Measurements from ENCODE around the gene BRD7.

BRD7 gene

DNA sequence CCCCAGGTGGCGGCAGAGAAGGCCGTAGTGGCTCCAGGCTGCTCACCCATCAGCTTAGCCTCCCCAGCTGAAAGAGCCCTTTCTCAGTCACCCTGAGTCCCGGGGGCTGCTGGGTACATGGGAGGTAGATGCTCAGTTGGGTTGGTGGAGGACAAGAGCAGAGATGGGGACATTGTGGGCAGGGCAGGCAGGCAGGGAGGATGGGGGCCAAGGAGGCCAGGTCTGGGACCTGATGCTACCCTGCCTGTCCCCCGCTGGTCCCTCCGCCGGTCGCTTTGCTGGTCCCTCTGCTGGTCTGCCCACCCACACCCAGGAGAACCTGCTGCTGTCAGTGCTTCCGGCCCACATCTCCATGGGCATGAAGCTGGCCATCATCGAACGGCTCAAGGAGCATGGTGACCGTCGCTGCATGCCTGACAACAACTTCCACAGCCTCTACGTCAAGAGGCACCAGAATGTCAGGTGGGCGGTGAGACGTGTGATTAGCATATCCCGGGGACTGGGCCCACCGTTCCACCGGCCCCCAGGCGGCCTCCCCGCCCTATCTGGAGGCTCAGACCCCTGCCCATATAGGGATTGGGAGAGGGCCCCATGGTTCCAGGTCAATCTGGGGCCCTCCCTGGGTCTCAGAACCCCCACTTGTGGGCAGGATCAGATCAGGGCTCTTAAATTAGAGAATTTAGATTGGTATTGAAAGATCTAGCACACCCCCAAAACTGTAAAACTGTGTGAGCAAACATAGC lies 75.6 kb downstream of the BRD7 start:
- Histone ChIP-seq H3K36me3 (ENCODE audit: insufficient read depth, low read length) (no peaks in the 10 kb centered on the region), H3K27ac (no peak overlapping the region), H3K9me3 (ENCODE audit: low read depth, low read length) (no peaks in the 10 kb centered on the region), H3K9ac (ENCODE audit: insufficient read length) (no peak overlapping the region), H3K4me3 (no peak overlapping the region)
- no peak for TF ChIP-seq FOXP2 (optimal IDR thresholded peaks at IDR 0.05; ENCODE audit: control extremely low read depth, extremely low read length, insufficient read depth)
- TF ChIP-seq POLR2AphosphoS5 (IDR thresholded peaks at IDR 0.05; ENCODE audit: borderline replicate concordance, low read depth, low read length), result no peak
- no peak for TF ChIP-seq EZH2 (IDR thresholded peaks at IDR 0.05)
- DNase-seq (ENCODE audit: low read depth, low spot score), result no peak

DNA sequence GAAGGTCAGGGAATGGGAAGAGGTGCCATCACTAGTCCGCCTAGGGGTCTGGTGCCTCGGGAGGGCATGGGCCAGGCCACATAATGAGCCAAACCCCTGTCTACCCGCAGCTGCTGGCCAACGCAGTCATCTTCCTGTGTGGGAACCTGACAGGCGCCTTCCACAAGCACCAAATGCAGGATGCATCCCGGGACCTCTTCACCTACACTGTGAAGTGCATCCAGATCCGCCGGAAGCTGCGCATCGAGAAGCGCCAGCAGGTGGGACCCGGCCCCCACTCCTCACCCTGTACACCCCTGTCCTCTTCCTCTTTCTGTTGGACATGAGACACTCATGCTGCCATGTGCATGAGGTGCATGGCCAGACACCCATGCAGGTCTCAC lies 76.2 kb downstream of the BRD7 start:
- TF ChIP-seq POLR2AphosphoS5 (IDR thresholded peaks at IDR 0.05; ENCODE audit: borderline replicate concordance, low read depth, low read length) (no peak), EZH2 (IDR thresholded peaks at IDR 0.05) (no peak), FOXP2 (optimal IDR thresholded peaks at IDR 0.05; ENCODE audit: control extremely low read depth, extremely low read length, insufficient read depth) (no peak)

DNA sequence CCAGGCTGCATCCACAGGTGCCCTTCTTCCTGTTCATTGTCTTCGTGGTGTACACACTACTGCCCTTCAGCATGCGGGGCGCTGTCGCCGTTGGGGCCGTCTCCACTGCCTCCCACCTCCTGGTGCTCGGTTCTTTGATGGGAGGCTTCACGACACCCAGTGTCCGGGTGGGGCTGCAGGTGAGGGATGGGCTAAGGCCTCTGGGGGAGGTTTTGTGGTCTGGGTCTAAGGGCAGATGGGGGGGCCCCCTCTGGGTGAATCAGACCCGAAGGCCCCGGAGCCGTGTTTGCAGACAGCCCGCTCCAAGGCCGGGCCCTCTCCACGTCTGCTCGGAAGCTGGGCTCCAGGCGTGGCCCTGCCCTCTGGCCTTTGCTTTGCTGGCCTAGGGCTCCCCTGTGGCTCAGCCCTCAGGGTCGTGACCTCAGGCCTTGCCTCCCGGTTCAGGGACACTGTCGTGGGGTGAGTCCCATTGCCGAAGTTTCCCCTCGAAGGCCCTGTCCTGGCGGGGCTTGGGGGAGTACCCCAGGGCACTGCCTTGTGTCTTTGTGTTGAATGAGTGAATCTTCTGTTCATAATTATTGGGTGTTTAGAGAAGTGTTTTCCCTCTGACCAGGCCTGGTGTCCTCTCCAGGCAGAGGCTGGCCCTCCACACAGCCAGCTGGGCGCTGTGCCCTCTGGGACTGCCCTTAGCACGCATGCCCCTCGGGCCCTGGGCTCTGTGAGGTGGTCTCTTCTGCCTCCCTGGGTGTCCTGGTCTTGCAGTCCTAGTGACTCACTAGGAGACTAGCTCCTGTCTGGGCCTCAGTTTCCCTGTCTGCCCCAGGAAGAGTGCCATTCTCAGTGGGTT lies 76.8 kb downstream of the BRD7 start:
- DNase-seq (ENCODE audit: low read depth, low spot score), result no peak
- TF ChIP-seq EZH2 (IDR thresholded peaks at IDR 0.05) (no peak), POLR2AphosphoS5 (IDR thresholded peaks at IDR 0.05; ENCODE audit: borderline replicate concordance, low read depth, low read length) (no peak), FOXP2 (optimal IDR thresholded peaks at IDR 0.05; ENCODE audit: control extremely low read depth, extremely low read length, insufficient read depth) (no peak)
- Histone ChIP-seq H3K9ac (ENCODE audit: insufficient read length) (no peak overlapping the region), H3K9me3 (ENCODE audit: low read depth, low read length) (no peaks in the 10 kb centered on the region), H3K27ac (no peak overlapping the region), H3K36me3 (ENCODE audit: insufficient read depth, low read length) (no peaks in the 10 kb centered on the region), H3K4me3 (no peak overlapping the region)

More for the DNA sequence above, 76.2 kb downstream of the BRD7 start:
- DNase-seq (ENCODE audit: low read depth, low spot score), result no peak
- H3K9me3 ChIP-seq (ENCODE audit: low read depth, low read length), result no peaks in the 10 kb centered on the region
- no peak overlapping the region for H3K27ac ChIP-seq
- no peak overlapping the region for H3K9ac ChIP-seq (ENCODE audit: insufficient read length)
- H3K4me3 ChIP-seq, result no peak overlapping the region
- no peaks in the 10 kb centered on the region for H3K36me3 ChIP-seq (ENCODE audit: insufficient read depth, low read length)

GRCh38 chr16:50290856-50291255 lies 77.9 kb downstream of the BRD7 start:
- Histone ChIP-seq H3K36me3 (ENCODE audit: insufficient read depth, low read length) (no peaks in the 10 kb centered on the region), H3K4me3 (no peak overlapping the region), H3K9me3 (ENCODE audit: low read depth, low read length) (no peaks in the 10 kb centered on the region), H3K9ac (ENCODE audit: insufficient read length) (no peak overlapping the region), H3K27ac (no peak overlapping the region)
- DNase-seq (ENCODE audit: low read depth, low spot score), result no peak
- TF ChIP-seq FOXP2 (optimal IDR thresholded peaks at IDR 0.05; ENCODE audit: control extremely low read depth, extremely low read length, insufficient read depth) (no peak), EZH2 (IDR thresholded peaks at IDR 0.05) (no peak), POLR2AphosphoS5 (IDR thresholded peaks at IDR 0.05; ENCODE audit: borderline replicate concordance, low read depth, low read length) (no peak)

GRCh38 chr16:50289950-50290764 lies 78.6 kb downstream of the BRD7 start:
- H3K9me3 ChIP-seq (ENCODE audit: low read depth, low read length), result no peaks in the 10 kb centered on the region
- no peak for DNase-seq (ENCODE audit: low read depth, low spot score)
- H3K4me3 ChIP-seq, result no peak overlapping the region
- no peak overlapping the region for H3K27ac ChIP-seq
- no peaks in the 10 kb centered on the region for H3K36me3 ChIP-seq (ENCODE audit: insufficient read depth, low read length)
- H3K9ac ChIP-seq (ENCODE audit: insufficient read length), result no peak overlapping the region
- TF ChIP-seq POLR2AphosphoS5 (IDR thresholded peaks at IDR 0.05; ENCODE audit: borderline replicate concordance, low read depth, low read length), result no peak
- no peak for TF ChIP-seq EZH2 (IDR thresholded peaks at IDR 0.05)
- no peak for TF ChIP-seq FOXP2 (optimal IDR thresholded peaks at IDR 0.05; ENCODE audit: control extremely low read depth, extremely low read length, insufficient read depth)

GRCh38 chr16:50288920-50289319 lies 79.9 kb downstream of the BRD7 start:
- Histone ChIP-seq H3K9ac (ENCODE audit: insufficient read length) (no peak overlapping the region), H3K27ac (no peak overlapping the region), H3K9me3 (ENCODE audit: low read depth, low read length) (no peaks in the 10 kb centered on the region), H3K36me3 (ENCODE audit: insufficient read depth, low read length) (no peaks in the 10 kb centered on the region), H3K4me3 (no peak overlapping the region)
- no peak for TF ChIP-seq POLR2AphosphoS5 (IDR thresholded peaks at IDR 0.05; ENCODE audit: borderline replicate concordance, low read depth, low read length)
- no peak for TF ChIP-seq EZH2 (IDR thresholded peaks at IDR 0.05)
- TF ChIP-seq FOXP2 (optimal IDR thresholded peaks at IDR 0.05; ENCODE audit: control extremely low read depth, extremely low read length, insufficient read depth), result no peak
- DNase-seq (ENCODE audit: low read depth, low spot score), result no peak

- no peaks in the 10 kb centered on the region for H3K9me3 ChIP-seq (ENCODE audit: low read depth, low read length)
- H3K9ac ChIP-seq (ENCODE audit: insufficient read length), result no peak overlapping the region
- no peaks in the 10 kb centered on the region for H3K36me3 ChIP-seq (ENCODE audit: insufficient read depth, low read length)
- no peak overlapping the region for H3K4me3 ChIP-seq
- TF ChIP-seq EZH2 (IDR thresholded peaks at IDR 0.05), result no peak
- no peak for TF ChIP-seq FOXP2 (optimal IDR thresholded peaks at IDR 0.05; ENCODE audit: control extremely low read depth, extremely low read length, insufficient read depth)
- no peak for TF ChIP-seq POLR2AphosphoS5 (IDR thresholded peaks at IDR 0.05; ENCODE audit: borderline replicate concordance, low read depth, low read length)
- H3K27ac ChIP-seq, result no peak overlapping the region
- DNase-seq (ENCODE audit: low read depth, low spot score), result no peak
Measured at GRCh38 chr16:50288026-50288425, 80.8 kb downstream of the BRD7 start.

- Histone ChIP-seq H3K36me3 (ENCODE audit: insufficient read depth, low read length) (no peaks in the 10 kb centered on the region), H3K9ac (ENCODE audit: insufficient read length) (no peak overlapping the region), H3K9me3 (ENCODE audit: low read depth, low read length) (no peaks in the 10 kb centered on the region), H3K27ac (no peak overlapping the region), H3K4me3 (no peak overlapping the region)
- TF ChIP-seq POLR2AphosphoS5 (IDR thresholded peaks at IDR 0.05; ENCODE audit: borderline replicate concordance, low read depth, low read length) (no peak), FOXP2 (optimal IDR thresholded peaks at IDR 0.05; ENCODE audit: control extremely low read depth, extremely low read length, insufficient read depth) (no peak), EZH2 (IDR thresholded peaks at IDR 0.05) (no peak)
- DNase-seq (ENCODE audit: low read depth, low spot score), result no peak
Measured at GRCh38 chr16:50286681-50287080, 82.1 kb downstream of the BRD7 start.
